ENCODE results near the gene ATP9B. TPM values are rescaled to one million over a fixed set of nuclear protein-coding genes. Genes with fewer than 3 reads are reported as not detected.

ATP9B gene
- total and polyA plus RNA-seq, 10 of the 15 experiments (the other 5 are each of a cell fraction or from before 2014, with no cell fraction given): 0.74 to 20.7 (median 12.9) TPM

- TF ChIP-seq CTCF (IDR thresholded peaks at IDR 0.05 in 2 of 3, conservative IDR thresholded peaks at IDR 0.05 in 1 of 3; ENCODE audit: control insufficient read depth in 2 of 3, extremely low read depth in 1 of 3, insufficient read depth in 1 of 3, low read depth in 3 of 3, low read length in 3 of 3) (no peak), SRF (IDR thresholded peaks at IDR 0.05; ENCODE audit: low read depth in 2 of 2, low read length in 2 of 2) (no peak), MEF2B (IDR thresholded peaks at IDR 0.05; ENCODE audit: partially characterized antibody, poor library complexity, severe bottlenecking) (no peak), ASH2L (IDR thresholded peaks at IDR 0.05; ENCODE audit: borderline replicate concordance, low read depth) (no peak), MLLT1 (IDR thresholded peaks at IDR 0.05) (peak; percentile 73; the same call in 1 of the 2 replicates), GATAD2B (conservative IDR thresholded peaks at IDR 0.05; ENCODE audit: low read depth) (no peak), CHD2 (IDR thresholded peaks at IDR 0.05; ENCODE audit: borderline replicate concordance, low read depth, low read length) (no peak), RUNX3 (IDR thresholded peaks at IDR 0.05; ENCODE audit: low read length) (peak; percentile 62), HCFC1 (IDR thresholded peaks at IDR 0.05; ENCODE audit: low read length) (no peak), YY1 (IDR thresholded peaks at IDR 0.05; ENCODE audit: low read depth, low read length) (no peak)
Measured at GRCh38 chr18:79400591-79401381, 331.6 kb downstream of the ATP9B start (continued).
